Measurements from ENCODE around the gene SYNCRIP.

DNA sequence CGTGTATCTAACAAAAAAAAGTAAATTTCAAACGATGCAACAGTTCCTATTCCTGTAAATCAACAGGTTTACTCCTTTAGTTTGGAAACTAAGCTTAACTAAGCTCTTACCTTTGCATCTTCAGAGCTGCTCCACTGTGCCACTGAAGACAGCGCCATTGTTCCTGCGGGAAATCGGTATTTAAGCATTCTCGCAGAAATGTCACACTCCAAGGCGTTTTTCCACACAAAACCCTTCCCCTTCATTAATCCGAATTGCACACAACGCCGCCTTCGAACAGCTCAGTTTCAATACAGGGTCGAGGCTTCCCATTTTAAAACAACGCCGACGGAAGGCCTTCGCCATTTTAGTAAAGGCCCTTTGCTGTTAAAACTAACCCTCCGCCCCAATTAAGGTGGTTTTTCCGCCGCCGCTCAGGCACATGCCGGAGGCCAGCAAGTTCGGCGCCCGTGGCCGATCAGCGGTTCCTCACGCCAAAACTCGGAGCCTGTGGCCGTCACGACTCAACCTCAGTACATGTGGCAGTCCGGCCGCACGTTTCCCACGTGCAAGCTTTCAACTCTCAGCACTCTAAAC lies 35.4 kb upstream of the SYNCRIP start:
- TF ChIP-seq CTCF (conservative IDR thresholded peaks at IDR 0.05 in 1 of 2, IDR thresholded peaks at IDR 0.05 in 1 of 2; ENCODE audit: low read depth in 1 of 2, low read length in 2 of 2) = no peak
- TF ChIP-seq EZH2 (IDR thresholded peaks at IDR 0.05; ENCODE audit: low read length, missing control alignments) = no peak

All from fibroblast of lung (primary cell).